Gastrocnemius medialis (tissue), 4 donors: Measurements from ENCODE around the gene MAPK14. TPM values are rescaled to one million over a fixed set of nuclear protein-coding genes. Genes with fewer than 3 reads are reported as not detected.

Experiments used
- ATAC-seq, 2 donors: fragments of 150-250 bp; one replicate each; pipeline ENCODE4 v1.9.1; 2016
- DNase-seq, 2 donors: peaks; one replicate each; pipeline ENCODE4 v3.0.0-alpha.2; 2019
- H3K27ac ChIP-seq, 4 donors: fragments of 200-600 bp; sonication (generic); 1 replicate in 1 of 4; 2 replicates in 3 of 4; pipeline ENCODE4 v1.5.1; 2016 to 2018; ENCODE audit warnings: mild to moderate bottlenecking in 2 of 4, moderate library complexity in 1 of 4
- H3K27me3 ChIP-seq, 3 donors: fragments of 200-600 bp; sonication (generic) in 2 of 3; 1 replicate in 1 of 3; 2 replicates in 2 of 3; pipeline versions ENCODE4 v1.5.1 to v1.6.0; 2016 to 2019; ENCODE audit warnings: mild to moderate bottlenecking in 1 of 3, moderate library complexity in 1 of 3
- H3K36me3 ChIP-seq, 2 donors: fragments of 200-600 bp; sonication (generic) in 1 of 2; one replicate each; pipeline ENCODE4 v1.5.1; 2017 to 2018
- H3K4me1 ChIP-seq, 2 donors: fragments of 200-600 bp; sonication (generic) in 1 of 2; one replicate each; pipeline ENCODE4 v1.5.1; 2016 to 2017; ENCODE audit warnings: mild to moderate bottlenecking in 2 of 2
- H3K4me3 ChIP-seq, 4 donors: fragments of 200-600 bp; sonication (generic) in 3 of 4; 1 replicate in 1 of 4; 2 replicates in 3 of 4; pipeline ENCODE4 v1.5.1; 2016 to 2019; ENCODE audit warnings: mild to moderate bottlenecking in 2 of 4
- H3K9me3 ChIP-seq, 3 donors: fragments of 200-600 bp; sonication (generic) in 2 of 3; 1 replicate in 1 of 3; 2 replicates in 2 of 3; pipeline ENCODE4 v1.5.1; 2016 to 2019
- CTCF ChIP-seq, 5 experiments: fragments of 450-650 bp in 3 of 5; fragments of 200-600 bp in 2 of 5; sonication (generic) in 2 of 5; IDR thresholded peaks in 4 of 5; conservative IDR thresholded peaks in 1 of 5; 1 replicate in 4 of 5; 2 replicates in 1 of 5; pipeline ENCODE4 v1.5.1; 2016 to 2019; ENCODE audit warnings: antibody characterized with exemption in 5 of 5, mild to moderate bottlenecking in 3 of 5, moderate library complexity in 3 of 5
- POLR2A ChIP-seq, 2 donors: fragments of 450-650 bp; IDR thresholded peaks; one replicate each; pipeline ENCODE4 v1.6.1; 2017; ENCODE audit warnings: antibody characterized with exemption in 2 of 2, mild to moderate bottlenecking in 2 of 2, moderate library complexity in 2 of 2
- in situ Hi-C, 4 donors: fragments of 200-750 bp; cut with MboI; loops; one replicate each; pipeline versions ENCODE4 v1.15.0 to v1.8.0; 2017; ENCODE audit warnings: low sequenced_read_pairs in 4 of 4
- intact Hi-C: fragments of 100-400 bp; cut with DNase I; formaldehyde crosslinking; loops from one replicate; pipeline ENCODE4 v1.15.1; 2023; ENCODE audit warnings: low total_unique reads
- total RNA-seq, 4 donors: library from RNA; depleted of rRNA; stranded (reverse); fragments of >200 nt; gene quantifications; one replicate each; pipeline versions ENCODE4 v1.1.0 to v1.2.3, GENCODE V29; 2016

The MAPK14 gene
- total RNA-seq, 4 donors from 2014 or later: 37.6 to 42.4 (median 40.2) TPM

DNA sequence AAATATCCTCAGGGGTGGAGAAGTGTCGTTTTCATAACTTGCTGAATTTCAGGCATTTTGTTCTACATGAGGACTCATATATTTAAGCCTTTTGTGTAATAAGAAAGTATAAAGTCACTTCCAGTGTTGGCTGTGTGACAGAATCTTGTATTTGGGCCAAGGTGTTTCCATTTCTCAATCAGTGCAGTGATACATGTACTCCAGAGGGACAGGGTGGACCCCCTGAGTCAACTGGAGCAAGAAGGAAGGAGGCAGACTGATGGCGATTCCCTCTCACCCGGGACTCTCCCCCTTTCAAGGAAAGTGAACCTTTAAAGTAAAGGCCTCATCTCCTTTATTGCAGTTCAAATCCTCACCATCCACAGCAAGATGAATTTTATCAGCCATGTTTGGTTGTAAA lies 82.4 kb downstream of the MAPK14 start:
- Histone ChIP-seq H3K4me1 (peaks cover 18% of the 10 kb centered on the region in 2 donors), H3K9me3 (no peaks in the 10 kb centered on the region), H3K36me3 (peaks cover 4 to 46% of the 10 kb centered on the region in 2 donors), H3K27me3 (no peaks in the 10 kb centered on the region), H3K27ac (no peak overlapping the region), H3K4me3 (no peak overlapping the region)
- intact Hi-C loops (no loop called here), in situ Hi-C loops (loop anchor here in 2 of 4 donors (10.0 to 25.0 kb wide), 2 partner anchors 85 to 252 kb away; partner anchors contain the start of gene BRPF3 (in 1 of the 2))
- TF ChIP-seq CTCF (IDR thresholded peaks at IDR 0.05 in 4 of 5, conservative IDR thresholded peaks at IDR 0.05 in 1 of 5) (no peak), POLR2A (IDR thresholded peaks at IDR 0.05) (no peak)
- peak in 1 of 2 donors; percentile 41 for DNase-seq
- ATAC-seq: peak in 1 of 2 donors; percentile 61

DNA sequence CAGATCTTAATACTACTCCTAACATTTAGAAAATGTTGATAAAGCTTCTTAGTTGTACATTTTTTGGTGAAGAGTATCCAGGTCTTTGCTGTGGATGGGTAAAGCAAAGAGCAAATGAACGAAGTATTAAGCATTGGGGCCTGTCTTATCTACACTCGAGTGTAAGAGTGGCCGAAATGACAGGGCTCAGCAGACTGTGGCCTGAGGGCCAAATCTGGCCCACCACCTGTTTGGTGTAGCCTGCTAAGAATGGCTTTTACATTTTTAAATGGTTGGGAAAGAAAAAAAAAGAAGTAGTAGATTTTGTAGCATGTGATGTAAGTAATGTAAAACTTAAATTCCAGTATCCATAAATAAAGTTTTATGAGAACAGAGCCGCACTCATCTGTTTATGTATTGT lies 83.3 kb downstream of the MAPK14 start:
- no peak overlapping the region for H3K4me3 ChIP-seq
- in situ Hi-C loops (loop anchor here in 2 of 4 donors (10.0 to 25.0 kb wide), 2 partner anchors 84 to 251 kb away; partner anchors contain the start of gene BRPF3 (in 1 of the 2)), intact Hi-C loops (no loop called here)
- ATAC-seq (no peak), DNase-seq (no peak)
- peaks cover 19 to 22% of the 10 kb centered on the region in 2 donors for H3K4me1 ChIP-seq
- no peak overlapping the region for H3K27ac ChIP-seq
- no peak for TF ChIP-seq POLR2A (IDR thresholded peaks at IDR 0.05)
- TF ChIP-seq CTCF (IDR thresholded peaks at IDR 0.05 in 4 of 5, conservative IDR thresholded peaks at IDR 0.05 in 1 of 5): no peak
- peaks cover 4 to 46% of the 10 kb centered on the region in 2 donors for H3K36me3 ChIP-seq
- H3K9me3 ChIP-seq: no peaks in the 10 kb centered on the region
- no peaks in the 10 kb centered on the region for H3K27me3 ChIP-seq

DNA sequence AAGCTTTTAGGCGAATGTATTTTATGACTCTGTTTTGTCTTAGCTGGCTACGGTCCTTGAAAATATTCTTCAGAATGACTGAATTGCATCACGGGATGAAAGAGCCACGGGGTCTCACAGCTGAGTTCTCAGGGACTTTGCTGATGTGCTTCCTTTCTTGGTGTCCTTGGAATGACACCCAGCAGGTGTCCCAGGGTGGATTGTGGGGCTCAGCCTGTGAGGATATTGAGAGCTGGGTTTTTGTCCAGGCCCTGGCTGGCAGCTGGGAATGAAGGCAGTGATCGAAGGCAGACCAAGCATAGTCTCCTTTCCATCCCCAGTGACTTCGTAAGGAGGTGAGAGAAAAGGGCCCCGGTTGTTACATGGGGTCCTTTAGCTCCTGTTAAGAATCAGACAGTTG lies 83.9 kb downstream of the MAPK14 start:
- Histone ChIP-seq H3K4me1 (peaks cover 19 to 22% of the 10 kb centered on the region in 2 donors), H3K27ac (no peak overlapping the region), H3K27me3 (no peaks in the 10 kb centered on the region), H3K4me3 (no peak overlapping the region), H3K36me3 (peaks cover 4 to 46% of the 10 kb centered on the region in 2 donors), H3K9me3 (no peaks in the 10 kb centered on the region)
- ATAC-seq (no peak), DNase-seq (no peak)
- in situ Hi-C loops (loop anchor here in 2 of 4 donors (10.0 to 25.0 kb wide), 2 partner anchors 83 to 251 kb away; partner anchors contain the start of gene BRPF3 (in 1 of the 2)), intact Hi-C loops (no loop called here)
- TF ChIP-seq POLR2A (IDR thresholded peaks at IDR 0.05) (no peak), CTCF (IDR thresholded peaks at IDR 0.05 in 4 of 5, conservative IDR thresholded peaks at IDR 0.05 in 1 of 5) (no peak)

DNA sequence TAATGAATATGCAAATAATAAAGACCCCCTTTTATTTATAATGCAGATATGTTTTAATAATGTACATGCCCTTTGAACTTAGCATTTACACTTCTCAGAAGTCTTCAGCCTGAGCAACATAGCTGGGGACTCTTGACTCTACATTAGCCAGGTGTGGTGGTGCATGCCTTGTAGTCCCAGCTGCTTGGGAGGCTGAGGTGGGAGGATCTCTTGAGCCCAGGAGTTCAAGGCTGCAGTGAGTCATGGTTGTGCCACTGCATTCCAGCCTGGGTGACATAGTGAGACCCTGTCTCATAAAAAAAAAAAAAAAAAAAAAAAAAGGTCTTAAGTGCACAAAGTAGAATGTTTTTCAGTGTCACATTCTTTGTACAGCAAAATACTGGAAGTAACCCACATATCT lies 85.4 kb downstream of the MAPK14 start:
- H3K9me3 ChIP-seq: no peaks in the 10 kb centered on the region
- H3K4me3 ChIP-seq: no peak overlapping the region
- H3K36me3 ChIP-seq: peaks cover 4 to 38% of the 10 kb centered on the region in 2 donors
- no peaks in the 10 kb centered on the region for H3K27me3 ChIP-seq
- TF ChIP-seq CTCF (IDR thresholded peaks at IDR 0.05 in 4 of 5, conservative IDR thresholded peaks at IDR 0.05 in 1 of 5) (no peak), POLR2A (IDR thresholded peaks at IDR 0.05) (no peak)
- in situ Hi-C loops: loop anchor here in 2 of 4 donors (10.0 to 25.0 kb wide), 2 partner anchors 82 to 249 kb away; partner anchors contain the start of gene BRPF3 (in 1 of the 2)
- no peak overlapping the region for H3K27ac ChIP-seq
- intact Hi-C loops: no loop called here
- ATAC-seq: no peak
- no peak for DNase-seq
- peaks cover 19 to 25% of the 10 kb centered on the region in 2 donors for H3K4me1 ChIP-seq
